Activated T-cell treated with anti-CD3 and anti-CD28 coated beads for 1 hour (primary cell): ENCODE data around the gene ZBTB47.

Experiments
- DNase-seq: peaks from one replicate; pipeline ENCODE4 v3.0.0-alpha.2; 2020; ENCODE audit warnings: low read depth

ZBTB47 gene

GRCh38 chr3:42652611-42653302 is 740 bp upstream of the ZBTB47 start:
- no peak for DNase-seq

- no peak for DNase-seq
Measured at GRCh38 chr3:42653303-42653559, 266 bp upstream of the ZBTB47 start.

GRCh38 chr3:42654331-42655201 is 1.1 kb downstream of the ZBTB47 start:
- no peak for DNase-seq

GRCh38 chr3:42655331-42655888 is 1.9 kb downstream of the ZBTB47 start:
- no peak for DNase-seq

GRCh38 chr3:42655980-42656679 is 2.6 kb downstream of the ZBTB47 start:
- DNase-seq = no peak

GRCh38 chr3:42656680-42657610 is 3.4 kb downstream of the ZBTB47 start:
- no peak for DNase-seq

- DNase-seq = no peak
Measured at GRCh38 chr3:42657675-42658074, 4.2 kb downstream of the ZBTB47 start.

GRCh38 chr3:42658091-42658770 is 4.7 kb downstream of the ZBTB47 start:
- DNase-seq = no peak

GRCh38 chr3:42658771-42659390 is 5.4 kb downstream of the ZBTB47 start:
- no peak for DNase-seq

- no peak for DNase-seq
Measured at GRCh38 chr3:42659451-42660130, 6.1 kb downstream of the ZBTB47 start.

GRCh38 chr3:42660131-42660715 is 6.7 kb downstream of the ZBTB47 start:
- no peak for DNase-seq

- DNase-seq = no peak
Measured at GRCh38 chr3:42660898-42661297, 7.4 kb downstream of the ZBTB47 start.

GRCh38 chr3:42661593-42662022 is 8.1 kb downstream of the ZBTB47 start:
- DNase-seq = no peak

- DNase-seq = no peak
Measured at GRCh38 chr3:42662037-42662812, 8.7 kb downstream of the ZBTB47 start.

- DNase-seq = no peak
Measured at GRCh38 chr3:42662813-42663535, 9.5 kb downstream of the ZBTB47 start.

- no peak for DNase-seq
Measured at GRCh38 chr3:42663581-42664437, 10.3 kb downstream of the ZBTB47 start.

- DNase-seq = no peak
Measured at GRCh38 chr3:42664438-42664803, 10.9 kb downstream of the ZBTB47 start.
